ENCODE data around the gene SMIM22. TPM values are rescaled to one million over a fixed set of nuclear protein-coding genes. Genes with fewer than 3 reads are reported as not detected.

The SMIM22 gene
- total RNA-seq, 2 donors from 2014 or later: 448 to 580 TPM

GRCh38 chr16:4787627-4788482 is 7.3 kb upstream of the SMIM22 start, which contains the start of gene SEPTIN12:
TSS of gene SEPTIN12 (minus strand) at chr16:4788345. CDS start at chr16:4787645, 700 bp downstream.
- intact Hi-C loops (cut with DNase I, micrococcal nuclease): no loop called here
- no peak for DNase-seq
- ATAC-seq: no peak

- peak; percentile 16 for ATAC-seq
- no peak for DNase-seq
- intact Hi-C loops (cut with DNase I, micrococcal nuclease): no loop called here
Observed at GRCh38 chr16:4788489-4788889, 6.7 kb upstream of the SMIM22 start.

GRCh38 chr16:4788910-4789309 is 6.3 kb upstream of the SMIM22 start:
- ATAC-seq (no peak), DNase-seq (no peak)
- intact Hi-C loops (cut with DNase I, micrococcal nuclease): no loop called here

- intact Hi-C loops (cut with DNase I, micrococcal nuclease): no loop called here
- peak; percentile 37 for ATAC-seq
- DNase-seq: no peak
Observed at GRCh38 chr16:4790261-4790660, 4.9 kb upstream of the SMIM22 start.

- ATAC-seq (no peak), DNase-seq (no peak)
- intact Hi-C loops (cut with DNase I, micrococcal nuclease): no loop called here
Observed at GRCh38 chr16:4790871-4791270, 4.3 kb upstream of the SMIM22 start.

- ATAC-seq: no peak
- intact Hi-C loops (cut with DNase I, micrococcal nuclease): no loop called here
- no peak for DNase-seq
Observed at GRCh38 chr16:4792951-4793513, 2.1 kb upstream of the SMIM22 start.

- peak in 1 of 2 donors; percentile 54 for DNase-seq
- peak; percentile 56 for ATAC-seq
- intact Hi-C loops (cut with DNase I, micrococcal nuclease): no loop called here
Observed at GRCh38 chr16:4795828-4796572, 831 bp downstream of the SMIM22 start.

- intact Hi-C loops (cut with DNase I, micrococcal nuclease): no loop called here
- DNase-seq (peak in 1 of 2 donors; percentile 61), ATAC-seq (peak; percentile 8)
Observed at GRCh38 chr16:4796982-4797804, 2.0 kb downstream of the SMIM22 start.

GRCh38 chr16:4797805-4798252 is 2.7 kb downstream of the SMIM22 start:
- ATAC-seq (no peak), DNase-seq (no peak)
- intact Hi-C loops (cut with DNase I, micrococcal nuclease): no loop called here

GRCh38 chr16:4798456-4798855 is 3.3 kb downstream of the SMIM22 start:
- intact Hi-C loops (cut with DNase I, micrococcal nuclease): no loop called here
- DNase-seq: no peak
- ATAC-seq: no peak

GRCh38 chr16:4799171-4799855 is 4.1 kb downstream of the SMIM22 start:
- intact Hi-C loops (cut with DNase I, micrococcal nuclease): no loop called here
- ATAC-seq (no peak), DNase-seq (no peak)

GRCh38 chr16:4800290-4801041 is 5.3 kb downstream of the SMIM22 start:
- intact Hi-C loops (cut with DNase I, micrococcal nuclease): no loop called here
- peak; percentile 84 to 87 for DNase-seq
- ATAC-seq: peak; percentile 31

- ATAC-seq: peak; percentile 2
- intact Hi-C loops (cut with DNase I, micrococcal nuclease): no loop called here
Observed at GRCh38 chr16:4801051-4801961, 6.1 kb downstream of the SMIM22 start.

GRCh38 chr16:4801962-4802658 is 6.9 kb downstream of the SMIM22 start, which contains the start of gene ROGDI:
TSS of gene ROGDI (minus strand) at chr16:4802633. CDS start at chr16:4802571, 62 bp downstream.
- DNase-seq (peak; percentile 96 to 98), ATAC-seq (peak; percentile 72)
- intact Hi-C loops (cut with DNase I, micrococcal nuclease): no loop called here

More at GRCh38 chr16:4801051-4801961, 6.1 kb downstream of the SMIM22 start:
- no peak for DNase-seq

- peak; percentile 94 to 95 for DNase-seq
- ATAC-seq: peak; percentile 70
- intact Hi-C loops (cut with DNase I, micrococcal nuclease): no loop called here
Observed at GRCh38 chr16:4802659-4803287, 7.6 kb downstream of the SMIM22 start.
